D721Med (cell line): Measurements from ENCODE around the gene NAMPT.

Experiments used
- DNase-seq: peaks from one replicate; pipeline ENCODE4 v3.0.0; 2011; ENCODE audit warnings: low spot score; ENCODE audit not compliant: insufficient read length
- FAIRE-seq: peaks from 2 replicates; lab custom pipeline; 2011; peaks lifted over from hg19 to GRCh38; lab: Jason Lieb, UNC
- TF ChIP-seq, protein P1 (sequence below): IDR thresholded peaks from 2 replicates; pipeline ENCODE4 v1.5.1; 2012; ENCODE audit warnings: mild to moderate bottlenecking, control low read depth; ENCODE audit not compliant: insufficient read depth; ENCODE audit errors: missing control alignments

NAMPT gene

DNA sequence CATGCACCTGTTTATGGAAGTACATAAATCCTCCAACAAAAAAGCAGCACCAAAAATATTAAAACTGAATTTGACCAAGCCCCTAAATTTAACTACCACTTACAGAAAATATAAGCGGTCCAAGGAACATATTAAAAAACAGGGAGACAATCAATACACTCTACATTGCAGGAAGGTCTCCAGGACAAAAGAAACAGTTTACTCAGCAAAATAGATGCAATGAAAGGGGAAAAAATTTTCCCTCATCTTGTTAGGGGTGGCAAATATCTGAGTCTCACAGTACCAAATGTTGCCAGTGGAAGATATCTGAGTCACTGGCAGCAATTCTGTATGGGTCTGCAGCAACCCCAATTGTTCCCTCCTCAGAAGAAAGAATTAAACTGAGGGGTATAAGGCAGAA lies 50.4 kb downstream of the NAMPT start:
- TF ChIP-seq, protein P1, sequence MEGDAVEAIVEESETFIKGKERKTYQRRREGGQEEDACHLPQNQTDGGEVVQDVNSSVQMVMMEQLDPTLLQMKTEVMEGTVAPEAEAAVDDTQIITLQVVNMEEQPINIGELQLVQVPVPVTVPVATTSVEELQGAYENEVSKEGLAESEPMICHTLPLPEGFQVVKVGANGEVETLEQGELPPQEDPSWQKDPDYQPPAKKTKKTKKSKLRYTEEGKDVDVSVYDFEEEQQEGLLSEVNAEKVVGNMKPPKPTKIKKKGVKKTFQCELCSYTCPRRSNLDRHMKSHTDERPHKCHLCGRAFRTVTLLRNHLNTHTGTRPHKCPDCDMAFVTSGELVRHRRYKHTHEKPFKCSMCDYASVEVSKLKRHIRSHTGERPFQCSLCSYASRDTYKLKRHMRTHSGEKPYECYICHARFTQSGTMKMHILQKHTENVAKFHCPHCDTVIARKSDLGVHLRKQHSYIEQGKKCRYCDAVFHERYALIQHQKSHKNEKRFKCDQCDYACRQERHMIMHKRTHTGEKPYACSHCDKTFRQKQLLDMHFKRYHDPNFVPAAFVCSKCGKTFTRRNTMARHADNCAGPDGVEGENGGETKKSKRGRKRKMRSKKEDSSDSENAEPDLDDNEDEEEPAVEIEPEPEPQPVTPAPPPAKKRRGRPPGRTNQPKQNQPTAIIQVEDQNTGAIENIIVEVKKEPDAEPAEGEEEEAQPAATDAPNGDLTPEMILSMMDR, result no peak
- no peak for DNase-seq
- FAIRE-seq, result no peak

DNA sequence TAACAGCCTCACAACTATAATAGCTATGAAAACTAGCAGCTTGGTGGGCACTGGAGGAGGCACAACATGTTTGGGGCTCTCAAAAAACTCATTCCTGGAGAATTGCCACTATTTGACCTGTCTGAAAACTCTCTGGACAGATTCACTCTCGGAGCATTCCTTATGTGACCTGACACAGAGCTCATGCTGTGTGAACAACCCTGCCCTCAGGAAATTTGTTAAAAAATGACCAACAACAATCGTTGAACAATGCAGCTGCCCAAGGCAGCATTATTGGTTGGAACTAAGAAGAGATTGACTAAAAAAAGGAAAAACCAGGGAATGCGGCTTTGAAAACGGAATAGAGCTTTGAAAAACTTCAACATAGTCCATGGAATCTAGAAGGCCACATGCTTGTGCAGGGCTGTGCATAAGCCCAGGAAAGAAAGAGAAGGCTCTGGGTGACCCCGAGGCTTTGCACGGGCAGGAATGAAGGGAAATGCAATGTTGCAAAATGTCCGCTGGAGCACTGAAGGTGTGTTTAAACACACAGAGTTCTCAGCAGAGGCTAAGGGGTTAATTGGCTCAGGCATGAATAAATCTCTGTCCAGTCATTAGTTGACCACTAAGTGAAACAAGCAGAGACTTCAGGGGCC lies 52.8 kb downstream of the NAMPT start:
- no peak for FAIRE-seq

DNA sequence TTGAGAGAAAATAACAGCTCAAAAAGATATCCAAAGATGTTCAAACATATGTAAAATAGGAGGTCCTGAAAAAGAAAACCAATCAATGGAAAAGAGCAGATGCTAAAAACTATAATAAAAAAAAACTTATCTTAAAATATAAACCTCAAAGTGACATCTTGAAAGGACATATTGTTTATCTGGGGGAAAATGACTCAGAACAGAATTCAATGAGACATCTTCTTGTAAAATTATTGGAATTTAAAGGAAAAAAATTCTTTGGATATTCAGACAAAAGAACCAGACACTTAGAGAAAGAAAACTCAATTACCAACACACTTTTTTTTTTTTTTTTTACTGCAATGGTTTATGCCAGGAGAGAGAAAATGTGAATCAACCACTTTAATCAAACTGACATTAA lies 58.9 kb downstream of the NAMPT start:
- FAIRE-seq, result no peak
- no peak for DNase-seq
- TF ChIP-seq, protein P1, result no peak

More for the DNA sequence above, 52.8 kb downstream of the NAMPT start:
- DNase-seq, result no peak
- TF ChIP-seq, protein P1, result no peak

DNA sequence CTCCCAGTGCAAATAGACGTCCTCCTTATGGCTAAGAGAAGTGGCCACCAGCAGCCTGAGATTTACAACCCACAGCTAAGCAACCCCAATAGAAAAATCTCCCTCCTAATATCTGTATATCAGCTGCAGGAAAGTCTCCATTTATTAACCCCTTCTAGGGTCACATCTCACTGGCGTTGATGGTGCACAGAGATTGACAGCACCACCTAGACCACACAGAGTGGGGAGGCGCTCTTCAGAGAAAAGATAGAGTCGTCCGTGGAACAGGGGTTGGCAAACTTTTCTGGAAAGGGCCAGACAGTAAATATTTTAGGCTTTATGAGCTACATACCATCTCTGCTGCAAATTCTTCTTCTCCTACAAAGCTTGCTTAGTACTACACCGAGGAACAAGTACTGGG lies 60.0 kb downstream of the NAMPT start:
- TF ChIP-seq, protein P1, result no peak
- no peak for DNase-seq
- FAIRE-seq, result no peak

DNA sequence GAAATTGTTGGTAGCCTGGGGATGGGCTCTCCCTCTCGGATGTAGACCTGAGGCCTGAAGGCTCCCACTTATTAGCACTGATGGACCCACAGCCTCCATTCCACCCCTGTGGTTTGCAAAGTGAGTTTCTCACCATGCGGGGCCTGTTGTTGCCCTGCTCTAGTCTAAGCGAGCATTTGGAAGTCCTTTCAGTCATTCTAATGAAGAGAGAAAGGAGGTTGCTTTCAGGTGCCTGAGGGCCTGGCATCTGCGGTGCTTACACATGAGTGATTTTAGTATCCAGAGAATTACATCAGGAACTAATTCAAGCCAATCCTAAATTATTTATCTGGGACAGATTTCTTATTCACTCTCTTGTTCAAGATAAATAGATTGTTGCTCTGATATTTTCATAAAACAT lies 61.6 kb downstream of the NAMPT start:
- DNase-seq (no peak), FAIRE-seq (no peak)
- TF ChIP-seq, protein P1, result no peak

DNA sequence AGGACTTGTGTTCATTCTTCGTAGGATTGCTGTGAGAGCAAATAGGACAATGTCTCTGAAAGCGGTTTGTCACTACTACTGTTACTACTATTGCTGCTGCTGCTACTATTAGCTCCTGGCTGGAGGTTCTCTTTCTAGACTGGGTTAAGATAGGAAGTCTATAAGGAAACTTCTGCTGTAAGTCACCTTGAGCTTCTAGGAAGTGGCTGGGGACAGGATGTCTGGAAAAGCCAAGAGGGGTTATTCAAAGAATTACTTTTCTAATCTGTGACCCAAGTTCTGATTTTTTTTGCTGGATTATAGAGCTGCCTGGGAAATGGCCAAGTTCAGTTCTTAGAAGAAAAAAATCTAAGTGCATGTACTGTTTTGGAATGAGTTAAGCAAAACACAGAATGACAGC lies 62.2 kb downstream of the NAMPT start:
- no peak for FAIRE-seq
- TF ChIP-seq, protein P1, result no peak
- DNase-seq, result no peak

DNA sequence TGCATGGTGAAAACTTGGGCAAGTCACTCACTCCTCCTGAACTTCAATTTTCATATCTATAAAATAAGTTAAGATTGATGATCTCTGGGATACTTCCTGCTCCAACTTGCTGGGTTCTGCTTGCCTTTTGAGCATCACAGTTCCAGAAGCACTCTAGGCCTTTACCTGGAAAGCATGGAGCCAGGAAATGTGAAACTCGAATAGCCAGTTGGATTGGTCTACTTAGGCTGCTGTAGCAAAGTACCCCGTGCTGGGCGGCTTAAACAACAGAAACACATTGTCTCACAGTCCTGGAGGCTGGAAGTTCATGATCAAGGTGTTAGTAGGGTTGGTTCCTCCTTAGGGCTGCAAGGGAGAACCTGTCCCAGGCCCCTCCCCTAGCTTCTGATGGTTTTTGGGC lies 64.5 kb downstream of the NAMPT start:
- no peak for FAIRE-seq
- TF ChIP-seq, protein P1, result no peak
- no peak for DNase-seq
